MM.1S (cell line): Measurements from ENCODE around the gene FRS3.

ENCODE experiments used
- CTCF ChIP-seq: fragments of 300-600 bp; sonication (generic); IDR thresholded peaks from 2 replicates; pipeline ENCODE4 v1.5.1; 2016; ENCODE audit warnings: antibody characterized with exemption, low read length, mixed read lengths
- EZH2 ChIP-seq: fragments of 300-600 bp; sonication (generic); optimal IDR thresholded peaks from 2 replicates; pipeline ENCODE3; 2017; ENCODE audit warnings: low read depth, mild to moderate bottlenecking, antibody characterized with exemption, low read length, mixed read lengths
- EZH2phosphoT487 ChIP-seq: fragments of 300-600 bp; sonication (generic); IDR thresholded peaks from 2 replicates; pipeline ENCODE4 v1.6.1; 2018; ENCODE audit warnings: antibody characterized with exemption, low read length

DNA sequence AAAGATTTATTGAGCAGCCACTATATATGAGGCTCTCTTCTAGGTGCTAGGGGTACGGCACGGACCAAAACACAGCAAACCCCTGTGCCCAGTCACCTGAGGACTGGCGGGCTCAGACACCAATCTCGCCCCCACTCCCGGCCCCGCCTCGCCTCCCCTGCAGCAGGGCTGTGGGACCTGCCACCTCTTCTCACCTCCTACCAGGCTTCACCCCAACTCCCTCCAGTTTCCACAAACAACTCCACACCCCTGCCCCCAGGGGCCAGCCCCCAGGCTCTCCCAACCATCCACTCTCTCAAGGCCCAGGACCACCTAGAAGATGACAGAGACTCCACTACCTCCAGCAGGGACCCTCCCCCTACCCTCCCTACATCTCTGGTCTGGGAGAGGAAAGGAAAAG lies 50.7 kb downstream of the FRS3 start:
- TF ChIP-seq CTCF (no peak), EZH2phosphoT487 (no peak), EZH2 (no peak)
